Smooth muscle cell (in vitro differentiated cells): Measurements from ENCODE around the gene ENTHD1. TPM values are rescaled to one million over a fixed set of nuclear protein-coding genes. Genes with fewer than 3 reads are reported as not detected.

Experiments used
- DNase-seq: peaks from one replicate; lab custom pipeline; 2025; ENCODE audit not compliant: unreplicated experiment; lab: John Stamatoyannopoulos, UW
- H2AFZ ChIP-seq: fragments of 200-600 bp; sonication (generic); 2 replicates; pipeline ENCODE4 v1.6.0; 2016; ENCODE audit warnings: antibody characterized with exemption, low read depth, mild to moderate bottlenecking
- H3F3A ChIP-seq: fragments of 200-600 bp; sonication (generic); 2 replicates; pipeline ENCODE4 v1.6.0; 2017; ENCODE audit warnings: antibody characterized with exemption, low read depth
- H3K27ac ChIP-seq: fragments of 200-600 bp; sonication (generic); 2 replicates; pipeline ENCODE4 v1.5.1; 2016; ENCODE audit warnings: low read depth, mild to moderate bottlenecking
- H3K27me3 ChIP-seq: fragments of 200-600 bp; sonication (generic); 2 replicates; pipeline ENCODE4 v1.6.1; 2016; ENCODE audit warnings: low read depth, mild to moderate bottlenecking
- H3K36me3 ChIP-seq: fragments of 200-600 bp; sonication (generic); 2 replicates; pipeline ENCODE4 v1.5.1; 2016; ENCODE audit warnings: low read depth
- H3K4me1 ChIP-seq: fragments of 200-600 bp; sonication (generic); 2 replicates; pipeline ENCODE4 v1.5.1; 2016; ENCODE audit warnings: low read depth
- H3K4me2 ChIP-seq: fragments of 200-600 bp; sonication (generic); 2 replicates; pipeline ENCODE4 v1.6.0; 2016; ENCODE audit warnings: mild to moderate bottlenecking
- H3K4me3 ChIP-seq: fragments of 200-600 bp; sonication (generic); 2 replicates; pipeline ENCODE4 v1.5.1; 2016; ENCODE audit warnings: mild to moderate bottlenecking
- H3K79me2 ChIP-seq: fragments of 200-600 bp; sonication (generic); 2 replicates; pipeline ENCODE4 v1.6.0; 2016; ENCODE audit warnings: low read depth, mild to moderate bottlenecking
- H3K9ac ChIP-seq: fragments of 200-600 bp; sonication (generic); 2 replicates; pipeline ENCODE4 v1.6.0; 2016; ENCODE audit warnings: low read depth
- H3K9me3 ChIP-seq: fragments of 200-600 bp; sonication (generic); replicated peaks from 2 replicates; pipeline ENCODE4 v1.5.1; 2016; ENCODE audit warnings: low read depth
- H4K20me1 ChIP-seq: fragments of 200-600 bp; sonication (generic); 2 replicates; pipeline ENCODE4 v1.6.0; 2016; ENCODE audit warnings: low read depth
- WGBS: methylation state at CpG from one replicate; pipeline ENCODE4 v1.1.7; 2016; ENCODE audit warnings: low lambda C conversion rate; 5-methylcytosine and 5-hydroxymethylcytosine counted together
- polyA plus RNA-seq: library from polyadenylated mRNA; unstranded; fragments of >200 nt; fragmentation: Nextera tagmentation; extraction: Ambion mirVana; gene quantifications from 2 replicates; pipeline ENCODE4 v1.2.1, GENCODE V29; 2016
- total RNA-seq: library from RNA; depleted of rRNA; stranded (reverse); fragments of >200 nt; gene quantifications from 2 replicates; pipeline ENCODE4 v1.2.3, GENCODE V29; 2014
- TF ChIP-seq, protein P1 (sequence below): fragments of 200-600 bp; sonication (generic); IDR thresholded peaks from 2 replicates; pipeline ENCODE4 v1.5.1; 2017; ENCODE audit warnings: borderline replicate concordance, mild to moderate bottlenecking, antibody characterized with exemption; ENCODE audit not compliant: insufficient read depth, poor library complexity, severe bottlenecking

ENTHD1 gene
- total and polyA plus RNA-seq, 2 experiments from 2014 or later: not detected

DNA sequence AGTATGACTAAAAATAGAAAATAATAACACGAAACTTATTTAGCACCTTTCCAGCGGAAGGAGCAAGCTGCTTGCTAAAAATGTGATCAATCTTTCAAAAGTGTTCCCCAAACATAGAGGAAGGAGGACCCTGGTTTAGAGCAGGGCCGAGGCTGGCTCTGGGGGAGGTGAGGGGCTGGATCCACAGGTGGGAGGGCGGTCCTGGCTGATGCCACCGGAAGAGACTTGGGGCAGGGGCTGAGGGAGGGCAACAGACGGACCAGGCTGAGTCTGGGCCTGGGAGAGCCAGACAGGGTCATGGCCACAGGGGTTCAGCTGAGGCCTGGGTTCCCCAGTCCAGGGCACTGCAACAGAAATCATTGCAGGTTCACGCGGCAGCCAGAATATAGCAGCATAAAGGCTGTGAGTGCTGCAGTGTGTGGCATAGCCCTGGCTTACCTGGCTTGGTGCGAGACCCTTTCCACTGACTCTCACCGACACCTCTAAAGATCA, 179.7 kb downstream of the ENTHD1 start:
- peaks cover 4% of the 10 kb centered on the region for H3K4me1 ChIP-seq
- H3K36me3 ChIP-seq: no peaks in the 10 kb centered on the region
- no peaks in the 10 kb centered on the region for H3F3A ChIP-seq
- H3K79me2 ChIP-seq: no peaks in the 10 kb centered on the region
- H3K9me3 ChIP-seq: no peaks in the 10 kb centered on the region
- TF ChIP-seq, protein P1, sequence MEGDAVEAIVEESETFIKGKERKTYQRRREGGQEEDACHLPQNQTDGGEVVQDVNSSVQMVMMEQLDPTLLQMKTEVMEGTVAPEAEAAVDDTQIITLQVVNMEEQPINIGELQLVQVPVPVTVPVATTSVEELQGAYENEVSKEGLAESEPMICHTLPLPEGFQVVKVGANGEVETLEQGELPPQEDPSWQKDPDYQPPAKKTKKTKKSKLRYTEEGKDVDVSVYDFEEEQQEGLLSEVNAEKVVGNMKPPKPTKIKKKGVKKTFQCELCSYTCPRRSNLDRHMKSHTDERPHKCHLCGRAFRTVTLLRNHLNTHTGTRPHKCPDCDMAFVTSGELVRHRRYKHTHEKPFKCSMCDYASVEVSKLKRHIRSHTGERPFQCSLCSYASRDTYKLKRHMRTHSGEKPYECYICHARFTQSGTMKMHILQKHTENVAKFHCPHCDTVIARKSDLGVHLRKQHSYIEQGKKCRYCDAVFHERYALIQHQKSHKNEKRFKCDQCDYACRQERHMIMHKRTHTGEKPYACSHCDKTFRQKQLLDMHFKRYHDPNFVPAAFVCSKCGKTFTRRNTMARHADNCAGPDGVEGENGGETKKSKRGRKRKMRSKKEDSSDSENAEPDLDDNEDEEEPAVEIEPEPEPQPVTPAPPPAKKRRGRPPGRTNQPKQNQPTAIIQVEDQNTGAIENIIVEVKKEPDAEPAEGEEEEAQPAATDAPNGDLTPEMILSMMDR: no peak
- DNase-seq: no peak
- H3K4me3 ChIP-seq: no peak overlapping the region
- WGBS: 88% methylated on average over 10 of the region's 10 CpGs
- no peak overlapping the region for H3K4me2 ChIP-seq
- H3K27me3 ChIP-seq: peaks cover 8% of the 10 kb centered on the region
- H3K9ac ChIP-seq: no peak overlapping the region
- no peaks in the 10 kb centered on the region for H4K20me1 ChIP-seq
- H2AFZ ChIP-seq: no peak overlapping the region
- no peak overlapping the region for H3K27ac ChIP-seq

DNA sequence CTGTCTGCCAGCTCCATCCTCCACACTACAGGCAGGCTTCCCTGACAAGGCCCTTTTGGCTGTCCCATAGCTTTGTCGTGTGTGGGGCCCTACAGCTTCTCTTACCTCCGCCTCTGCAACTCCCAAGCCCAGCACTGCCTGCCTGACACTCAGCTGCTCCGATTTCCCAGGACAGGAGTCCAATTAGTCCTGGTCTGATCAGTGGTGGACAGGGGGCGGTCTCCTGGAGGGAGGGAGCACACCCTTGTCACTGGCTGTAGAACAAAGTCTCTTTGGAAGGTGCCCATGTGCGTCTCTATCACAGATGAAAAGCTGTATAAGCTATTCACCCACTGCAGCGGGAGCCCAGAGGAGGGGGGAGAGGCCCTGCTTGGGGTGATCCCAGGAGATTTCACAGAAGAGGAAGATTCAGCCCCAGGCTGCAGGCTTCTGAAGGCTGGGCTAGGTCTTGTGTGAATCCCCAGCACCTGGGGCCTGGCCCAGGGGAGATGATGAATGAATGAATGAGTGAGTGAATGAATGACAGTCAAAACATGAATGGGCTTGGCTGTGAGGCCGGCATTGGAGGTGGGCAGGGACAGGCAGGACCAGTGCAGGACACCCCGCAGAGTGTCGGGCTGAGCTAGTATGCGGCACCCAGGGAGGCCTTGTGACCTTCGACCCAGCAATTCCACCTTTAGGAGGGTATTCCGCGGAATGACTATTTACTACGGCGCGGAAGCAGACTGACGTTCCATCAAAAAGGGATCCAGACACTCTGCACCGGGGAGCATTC, 180.6 kb downstream of the ENTHD1 start:
- Histone ChIP-seq H3F3A (no peaks in the 10 kb centered on the region), H4K20me1 (no peaks in the 10 kb centered on the region), H3K9ac (no peak overlapping the region), H3K27ac (no peak overlapping the region), H3K36me3 (no peaks in the 10 kb centered on the region), H3K27me3 (peaks cover 8% of the 10 kb centered on the region), H3K79me2 (no peaks in the 10 kb centered on the region), H3K4me2 (no peak overlapping the region), H3K4me1 (peaks cover 4% of the 10 kb centered on the region), H3K4me3 (no peak overlapping the region), H2AFZ (no peak overlapping the region), H3K9me3 (no peaks in the 10 kb centered on the region)
- no peak for DNase-seq
- WGBS: 81% methylated on average over 18 of the region's 18 CpGs
- TF ChIP-seq, protein P1: no peak

GRCh38 chr22:39712081-39712480, 181.5 kb downstream of the ENTHD1 start:
- Histone ChIP-seq H3K9me3 (no peaks in the 10 kb centered on the region), H3K79me2 (no peaks in the 10 kb centered on the region), H3K9ac (no peak overlapping the region), H3K4me3 (no peak overlapping the region), H3K4me2 (no peak overlapping the region), H3K36me3 (no peaks in the 10 kb centered on the region), H4K20me1 (no peaks in the 10 kb centered on the region), H2AFZ (no peak overlapping the region), H3F3A (no peaks in the 10 kb centered on the region), H3K27ac (no peak overlapping the region), H3K27me3 (peaks cover 8% of the 10 kb centered on the region), H3K4me1 (peaks cover 7% of the 10 kb centered on the region)
- WGBS: 92% methylated on average over 1 of the region's 1 CpG
- TF ChIP-seq, protein P1: no peak
- no peak for DNase-seq
